ENCODE results near the gene ZNF385D.

Gene ZNF385D

GRCh38 chr3:21694506-21694905 is 56.5 kb downstream of the ZNF385D start:
- TF ChIP-seq CTCF (conservative IDR thresholded peaks at IDR 0.05; ENCODE audit: low read length), result no peak
- DNase-seq (ENCODE audit: low read depth), result peak; percentile 18
- no peak overlapping the region for H3K4me3 ChIP-seq (ENCODE audit: low read length)

- DNase-seq (ENCODE audit: low read depth), result no peak
- no peak for TF ChIP-seq CTCF (conservative IDR thresholded peaks at IDR 0.05; ENCODE audit: low read length)
- H3K4me3 ChIP-seq (ENCODE audit: low read length), result no peak overlapping the region
Measured at GRCh38 chr3:21691036-21691435, 60.0 kb downstream of the ZNF385D start.

GRCh38 chr3:21682206-21682605 is 68.8 kb downstream of the ZNF385D start:
- H3K4me3 ChIP-seq (ENCODE audit: low read length), result no peak overlapping the region
- no peak for TF ChIP-seq CTCF (conservative IDR thresholded peaks at IDR 0.05; ENCODE audit: low read length)
- DNase-seq (ENCODE audit: low read depth), result peak; percentile 69

- no peak for TF ChIP-seq CTCF (conservative IDR thresholded peaks at IDR 0.05; ENCODE audit: low read length)
- no peak overlapping the region for H3K4me3 ChIP-seq (ENCODE audit: low read length)
- DNase-seq (ENCODE audit: low read depth), result no peak
Measured at GRCh38 chr3:21673393-21673792, 77.6 kb downstream of the ZNF385D start.

- peak; percentile 92 for DNase-seq (ENCODE audit: low read depth)
- no peak overlapping the region for H3K4me3 ChIP-seq (ENCODE audit: low read length)
- no peak for TF ChIP-seq CTCF (conservative IDR thresholded peaks at IDR 0.05; ENCODE audit: low read length)
Measured at GRCh38 chr3:21672303-21672702, 78.7 kb downstream of the ZNF385D start.

GRCh38 chr3:21670386-21670785 is 80.6 kb downstream of the ZNF385D start:
- no peak overlapping the region for H3K4me3 ChIP-seq (ENCODE audit: low read length)
- no peak for DNase-seq (ENCODE audit: low read depth)
- TF ChIP-seq CTCF (conservative IDR thresholded peaks at IDR 0.05; ENCODE audit: low read length), result no peak

- no peak for TF ChIP-seq CTCF (conservative IDR thresholded peaks at IDR 0.05; ENCODE audit: low read length)
- DNase-seq (ENCODE audit: low read depth), result no peak
- H3K4me3 ChIP-seq (ENCODE audit: low read length), result no peak overlapping the region
Measured at GRCh38 chr3:21668012-21668411, 83.0 kb downstream of the ZNF385D start.

Measured in AG10803 (cell line).